Tibial nerve (tissue), 4 donors: Measurements from ENCODE around the gene PRRT1. TPM values are rescaled to one million over a fixed set of nuclear protein-coding genes. Genes with fewer than 3 reads are reported as not detected.

Experiments
- DNase-seq, 2 donors: peaks; one replicate each; pipeline ENCODE4 v3.0.0-alpha.2; 2019; ENCODE audit warnings: low spot score in 2 of 2
- H3K27ac ChIP-seq, 4 donors: fragments of 200-600 bp; sonication (generic) in 3 of 4; one replicate each; pipeline ENCODE4 v1.5.1; 2017 to 2019; ENCODE audit warnings: mild to moderate bottlenecking in 1 of 4
- H3K27me3 ChIP-seq, 2 donors: fragments of 200-600 bp; sonication (generic) in 1 of 2; one replicate each; pipeline versions ENCODE4 v1.5.1 to v1.6.0; 2017 to 2019
- H3K36me3 ChIP-seq, 3 donors: fragments of 200-600 bp; sonication (generic); one replicate each; pipeline ENCODE4 v1.5.1; 2018 to 2019
- H3K4me1 ChIP-seq, 4 donors: fragments of 200-600 bp; sonication (generic) in 3 of 4; one replicate each; pipeline ENCODE4 v1.5.1; 2017 to 2019
- H3K4me3 ChIP-seq, 4 donors: fragments of 200-600 bp; sonication (generic) in 3 of 4; one replicate each; pipeline ENCODE4 v1.5.1; 2017 to 2019; ENCODE audit warnings: mild to moderate bottlenecking in 1 of 4, moderate library complexity in 1 of 4
- H3K9me3 ChIP-seq, 4 donors: fragments of 200-600 bp; sonication (generic) in 3 of 4; one replicate each; pipeline ENCODE4 v1.5.1; 2017 to 2019
- EP300 ChIP-seq, 2 donors: sonication (generic); formaldehyde crosslinking; IDR thresholded peaks; one replicate each; pipeline ENCODE4 v1.6.1; 2017; ENCODE audit warnings: antibody characterized with exemption in 2 of 2, mild to moderate bottlenecking in 1 of 2
- POLR2A ChIP-seq, 2 donors: fragments of 450-650 bp; IDR thresholded peaks; one replicate each; pipeline ENCODE4 v1.6.1; 2017; ENCODE audit warnings: antibody characterized with exemption in 2 of 2, mild to moderate bottlenecking in 2 of 2, moderate library complexity in 2 of 2
- WGBS, 2 donors: methylation state at CpG; one replicate each; pipeline ENCODE4 v1.1.5; 2018; 5-methylcytosine and 5-hydroxymethylcytosine counted together
- total RNA-seq, 4 donors: library from RNA; depleted of rRNA; stranded (reverse); fragments of >200 nt; gene quantifications; one replicate each; pipeline ENCODE4 v1.1.0, GENCODE V29; 2016
- TF ChIP-seq, protein P1 (sequence below), 5 experiments: fragments of 200-600 bp in 3 of 5; fragments of 450-650 bp in 2 of 5; sonication (generic) in 3 of 5; IDR thresholded peaks; one replicate each; pipeline ENCODE4 v1.5.1; 2016 to 2019; ENCODE audit warnings: antibody characterized with exemption in 5 of 5, mild to moderate bottlenecking in 3 of 5, moderate library complexity in 2 of 5

The PRRT1 gene
- total RNA-seq, 4 donors from 2014 or later, result 0.21 to 2.7 (median 1.7) TPM

DNA sequence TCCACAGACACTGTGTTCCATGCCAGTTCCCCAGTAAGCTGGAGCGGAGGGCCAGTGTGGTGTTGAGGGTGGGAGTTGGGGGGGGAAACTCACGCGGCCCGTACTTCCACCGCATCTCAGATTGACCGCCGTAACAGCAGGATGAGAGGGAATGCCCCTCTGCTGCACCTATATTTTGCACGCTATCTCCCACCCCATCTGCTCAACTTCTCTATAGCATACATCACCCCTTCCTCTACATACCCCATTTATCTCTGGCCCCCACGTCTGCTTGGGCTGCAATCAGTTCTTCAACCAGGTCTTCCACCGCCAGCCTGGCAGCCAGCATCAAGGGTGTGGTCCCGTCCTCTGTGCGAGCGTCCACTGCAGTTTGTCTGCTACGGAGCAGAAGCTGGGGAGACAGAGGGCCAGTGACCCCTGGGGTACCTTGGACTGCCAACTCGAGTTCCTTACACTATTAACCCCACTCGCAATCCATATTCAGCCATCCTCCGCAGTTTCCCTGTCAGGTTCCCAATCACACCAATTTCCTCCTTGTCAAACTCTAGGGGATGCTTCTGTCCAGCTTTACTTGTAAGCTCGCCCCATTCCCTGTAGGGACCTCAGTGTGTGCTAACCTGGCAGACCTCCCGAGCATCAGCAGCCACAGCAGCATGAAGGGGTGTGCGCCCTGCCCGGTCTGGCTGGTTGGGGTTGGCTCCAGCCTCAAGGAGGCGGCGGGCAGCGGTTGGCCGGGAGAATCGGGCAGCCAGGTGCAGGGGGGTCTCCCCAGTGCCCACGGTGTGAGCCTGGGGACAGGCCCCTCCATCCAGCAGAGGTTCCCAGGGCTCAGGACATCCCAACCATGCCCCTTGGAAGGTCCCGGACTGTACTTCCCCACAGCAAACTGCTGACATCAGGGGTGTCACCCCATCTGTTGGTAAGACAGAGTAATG is 45.2 kb upstream of the PRRT1 start:
- Histone ChIP-seq H3K9me3 (no peaks in the 10 kb centered on the region), H3K27me3 (no peaks in the 10 kb centered on the region), H3K4me3 (peak overlapping the region; percentile 48 to 94 (median 76)), H3K4me1 (peaks cover 0 to 44% (median 36%) of the 10 kb centered on the region in 4 donors), H3K36me3 (no peaks in the 10 kb centered on the region), H3K27ac (peak overlapping the region; percentile 96 to 100 (median 100))
- peak in 1 of 2 donors; percentile 43 for DNase-seq
- WGBS, 2 donors, result 11 to 15% methylated on average over 26 to 28 of the region's 28 CpGs
- TF ChIP-seq, protein P1, sequence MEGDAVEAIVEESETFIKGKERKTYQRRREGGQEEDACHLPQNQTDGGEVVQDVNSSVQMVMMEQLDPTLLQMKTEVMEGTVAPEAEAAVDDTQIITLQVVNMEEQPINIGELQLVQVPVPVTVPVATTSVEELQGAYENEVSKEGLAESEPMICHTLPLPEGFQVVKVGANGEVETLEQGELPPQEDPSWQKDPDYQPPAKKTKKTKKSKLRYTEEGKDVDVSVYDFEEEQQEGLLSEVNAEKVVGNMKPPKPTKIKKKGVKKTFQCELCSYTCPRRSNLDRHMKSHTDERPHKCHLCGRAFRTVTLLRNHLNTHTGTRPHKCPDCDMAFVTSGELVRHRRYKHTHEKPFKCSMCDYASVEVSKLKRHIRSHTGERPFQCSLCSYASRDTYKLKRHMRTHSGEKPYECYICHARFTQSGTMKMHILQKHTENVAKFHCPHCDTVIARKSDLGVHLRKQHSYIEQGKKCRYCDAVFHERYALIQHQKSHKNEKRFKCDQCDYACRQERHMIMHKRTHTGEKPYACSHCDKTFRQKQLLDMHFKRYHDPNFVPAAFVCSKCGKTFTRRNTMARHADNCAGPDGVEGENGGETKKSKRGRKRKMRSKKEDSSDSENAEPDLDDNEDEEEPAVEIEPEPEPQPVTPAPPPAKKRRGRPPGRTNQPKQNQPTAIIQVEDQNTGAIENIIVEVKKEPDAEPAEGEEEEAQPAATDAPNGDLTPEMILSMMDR (IDR thresholded peaks at IDR 0.05), result peak in 2 of 5 experiments; percentile 10 to 34
- TF ChIP-seq POLR2A (IDR thresholded peaks at IDR 0.05) (peak in 1 of 2 donors; percentile 36), EP300 (IDR thresholded peaks at IDR 0.05) (peak in 1 of 2 donors; percentile 23)

DNA sequence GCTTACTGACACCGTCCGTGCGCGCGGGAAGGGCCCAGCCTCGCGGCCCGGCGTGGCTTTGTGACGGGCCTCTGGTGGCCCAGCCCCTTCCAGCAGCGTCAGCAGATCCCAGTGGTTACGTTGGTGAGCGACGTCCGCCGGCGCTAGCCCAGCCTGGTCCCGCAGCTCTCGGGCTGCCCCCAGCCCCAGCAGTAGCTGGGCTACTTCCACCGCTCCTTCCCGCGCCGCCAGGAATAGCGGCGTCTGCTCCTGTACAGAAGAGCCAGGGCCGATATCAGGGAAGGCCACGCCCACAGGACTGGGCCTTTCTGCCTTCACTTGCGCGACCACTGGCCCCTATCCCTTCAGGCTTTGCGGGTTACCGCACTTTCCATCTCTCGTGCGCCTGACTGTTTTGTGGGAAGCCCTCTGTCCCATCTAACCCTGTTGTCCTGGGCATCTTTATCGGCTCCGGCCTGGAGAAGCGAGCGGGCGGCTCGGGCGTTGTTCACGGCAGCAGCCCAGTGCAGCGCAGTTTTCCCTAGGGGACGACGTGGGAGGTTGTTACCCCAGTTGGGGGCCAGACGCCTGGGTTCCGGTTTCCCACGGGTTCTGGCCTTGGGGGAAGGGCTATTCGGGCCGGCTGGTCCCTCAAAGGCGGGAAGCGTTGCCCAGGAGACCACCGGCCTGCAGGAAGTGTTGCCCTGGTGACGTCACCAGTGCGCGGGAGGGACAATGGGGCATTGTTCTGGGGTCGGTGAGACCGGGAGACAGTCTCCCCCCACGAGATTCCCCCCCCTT is 44.4 kb upstream of the PRRT1 start:
- Histone ChIP-seq H3K27ac (peak overlapping the region; percentile 96 to 100 (median 100)), H3K36me3 (no peaks in the 10 kb centered on the region), H3K4me3 (peak overlapping the region; percentile 48 to 94 (median 76)), H3K27me3 (no peaks in the 10 kb centered on the region), H3K9me3 (no peaks in the 10 kb centered on the region), H3K4me1 (peaks cover 0 to 52% (median 42%) of the 10 kb centered on the region in 4 donors)
- TF ChIP-seq POLR2A (IDR thresholded peaks at IDR 0.05) (peak; percentile 98 to 99), EP300 (IDR thresholded peaks at IDR 0.05) (peak; percentile 75 to 98)
- TF ChIP-seq, protein P1 (IDR thresholded peaks at IDR 0.05), result peak in 1 of 5 experiments; percentile 0
- DNase-seq, result peak; percentile 92 to 94
- 0% methylated on average over 27 to 30 of the region's 58 CpGs for WGBS, 2 donors

DNA sequence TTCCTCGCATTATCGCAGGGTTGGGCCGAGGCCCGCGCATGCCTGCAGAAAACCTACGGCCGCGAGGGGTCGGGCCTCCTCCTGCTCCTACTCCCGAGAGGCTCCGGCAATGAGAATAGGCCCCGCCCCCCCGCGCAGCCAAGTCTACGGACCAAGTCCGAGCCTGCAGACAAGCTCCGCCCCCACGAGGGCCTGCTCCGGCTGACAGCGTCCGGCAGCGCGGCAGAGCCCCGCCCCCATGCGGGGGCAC is 43.8 kb upstream of the PRRT1 start:
- Histone ChIP-seq H3K4me3 (peak overlapping the region in 3 of 4 donors; percentile 48 to 94 (median 90)), H3K27ac (peak overlapping the region; percentile 96 to 100 (median 100)), H3K36me3 (no peaks in the 10 kb centered on the region), H3K4me1 (peaks cover 0 to 57% (median 47%) of the 10 kb centered on the region in 4 donors), H3K9me3 (no peaks in the 10 kb centered on the region), H3K27me3 (no peaks in the 10 kb centered on the region)
- TF ChIP-seq, protein P1 (IDR thresholded peaks at IDR 0.05), result peak; percentile 19 to 80 (median 73)
- TF ChIP-seq EP300 (IDR thresholded peaks at IDR 0.05) (peak in 1 of 2 donors; percentile 97), POLR2A (IDR thresholded peaks at IDR 0.05) (no peak)
- peak; percentile 100 for DNase-seq
- WGBS, 2 donors, result 0% methylated on average over 1 of the region's 25 CpGs; no CpG with 5 or more reads in 1 of the 2 donors

DNA sequence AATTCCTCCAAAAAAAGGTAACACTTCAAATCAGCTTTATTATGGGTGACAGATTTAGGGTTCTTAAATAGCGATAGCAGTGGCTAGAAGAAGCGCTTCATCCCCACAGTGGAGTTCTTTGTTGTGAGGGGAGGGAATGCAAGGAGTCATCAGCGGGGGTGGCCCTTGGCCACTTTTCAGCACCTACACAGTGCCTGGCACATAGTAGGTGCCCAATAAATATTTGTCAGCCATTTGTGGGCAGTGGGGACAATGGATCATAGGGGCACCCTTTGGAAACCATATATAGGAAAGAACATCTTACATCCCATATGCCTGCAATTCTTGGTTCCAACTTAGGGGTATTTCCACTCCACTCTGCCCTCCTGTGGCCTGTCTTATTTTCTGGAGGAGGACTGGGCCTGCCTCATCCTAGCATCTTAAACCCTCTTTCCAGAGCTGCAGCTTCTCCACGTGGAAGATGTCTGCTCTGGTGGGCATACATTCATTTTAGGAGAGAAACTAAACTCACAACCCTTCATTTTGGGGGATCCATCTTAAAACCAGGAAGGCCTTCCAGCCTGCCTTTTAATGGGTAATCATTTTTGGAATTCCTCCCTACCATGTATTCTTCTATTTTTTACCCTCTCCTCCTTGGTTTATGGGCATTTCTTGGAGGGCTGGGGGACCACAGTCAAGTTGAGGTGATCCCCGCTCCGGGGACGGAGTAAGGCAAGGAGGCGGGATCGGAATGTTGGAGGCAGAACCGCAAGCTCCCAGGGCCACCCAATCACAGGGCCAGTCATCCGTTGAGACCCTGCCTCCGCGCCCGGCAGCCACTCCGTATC is 43.3 kb upstream of the PRRT1 start:
- peak overlapping the region; percentile 92 to 100 (median 100) for H3K27ac ChIP-seq
- WGBS, 2 donors, result 11 to 14% methylated on average over 11 to 15 of the region's 15 CpGs
- no peaks in the 10 kb centered on the region for H3K9me3 ChIP-seq
- H3K4me1 ChIP-seq, result peaks cover 0 to 59% (median 49%) of the 10 kb centered on the region in 4 donors
- H3K36me3 ChIP-seq, result no peaks in the 10 kb centered on the region
- peak overlapping the region; percentile 2 to 94 (median 39) for H3K4me3 ChIP-seq
- peak in 1 of 2 donors; percentile 62 for DNase-seq
- TF ChIP-seq EP300 (IDR thresholded peaks at IDR 0.05) (peak in 1 of 2 donors; percentile 88), POLR2A (IDR thresholded peaks at IDR 0.05) (peak; percentile 91 to 94)
- TF ChIP-seq, protein P1 (IDR thresholded peaks at IDR 0.05), result peak in 4 of 5 experiments; percentile 32 to 65 (median 56)
- H3K27me3 ChIP-seq, result no peaks in the 10 kb centered on the region
